Loucy (cell line): ENCODE results near the gene GP1BA.
A peak's percentile ranks its signal among the peaks of the same experiment; 100 is the strongest.

Source experiments
- H2AFZ ChIP-seq: fragments of 200-600 bp; sonication (generic); 2 replicates; pipeline ENCODE4 v1.6.0; 2016; ENCODE audit warnings: antibody characterized with exemption, mild to moderate bottlenecking, low read length, moderate library complexity
- H3F3A ChIP-seq: fragments of 200-600 bp; 2 replicates; pipeline ENCODE4 v1.6.0; 2016; ENCODE audit warnings: antibody characterized with exemption, low read depth, mild to moderate bottlenecking
- H3K27me3 ChIP-seq: fragments of 200-600 bp; sonication (generic); 2 replicates; pipeline ENCODE4 v1.6.1; 2014; ENCODE audit warnings: low read length, mild to moderate bottlenecking; ENCODE audit not compliant: insufficient read depth, poor library complexity, severe bottlenecking
- H3K36me3 ChIP-seq: fragments of 200-600 bp; sonication (generic); 2 replicates; pipeline ENCODE4 v1.6.1; 2016; ENCODE audit warnings: low read length; ENCODE audit not compliant: insufficient read depth
- H3K4me1 ChIP-seq: fragments of 200-600 bp; sonication (generic); 2 replicates; pipeline ENCODE4 v1.5.1; 2014; ENCODE audit warnings: low read length, mild to moderate bottlenecking; ENCODE audit not compliant: insufficient read depth, poor library complexity, severe bottlenecking
- H3K4me2 ChIP-seq: fragments of 200-600 bp; sonication (generic); 2 replicates; pipeline ENCODE4 v1.6.0; 2014; ENCODE audit warnings: antibody characterized with exemption, low read length, low read depth, mild to moderate bottlenecking; ENCODE audit not compliant: poor library complexity, severe bottlenecking
- H3K4me3 ChIP-seq: fragments of 200-600 bp; sonication (generic); 2 replicates; pipeline ENCODE4 v1.5.1; 2014; ENCODE audit warnings: low read length, mild to moderate bottlenecking, mixed read lengths; ENCODE audit not compliant: poor library complexity, severe bottlenecking
- H3K79me2 ChIP-seq: fragments of 200-600 bp; sonication (generic); 2 replicates; pipeline ENCODE4 v1.6.1; 2014; ENCODE audit warnings: low read length; ENCODE audit not compliant: insufficient read depth
- H3K9ac ChIP-seq: fragments of 200-600 bp; sonication (generic); 2 replicates; pipeline ENCODE4 v1.6.0; 2014; ENCODE audit warnings: mild to moderate bottlenecking, low read depth, low read length, moderate library complexity; ENCODE audit not compliant: poor library complexity, severe bottlenecking
- H3K9me2 ChIP-seq: fragments of 200-600 bp; sonication (generic); replicated peaks from 2 replicates; pipeline ENCODE4 v1.6.1; 2016; ENCODE audit warnings: low read depth, low read length, mixed read lengths
- H3K9me3 ChIP-seq: fragments of 200-600 bp; sonication (generic); 2 replicates; pipeline ENCODE4 v1.6.1; 2014; ENCODE audit warnings: mild to moderate bottlenecking, antibody characterized with exemption, low read length, low read depth; ENCODE audit not compliant: insufficient read depth
- H4K20me1 ChIP-seq: fragments of 200-600 bp; sonication (generic); 2 replicates; pipeline ENCODE4 v1.6.0; 2014; ENCODE audit warnings: antibody characterized with exemption, low read length, mild to moderate bottlenecking; ENCODE audit not compliant: insufficient read depth, poor library complexity, severe bottlenecking
- CTCF ChIP-seq: fragments of 200-600 bp; sonication (generic); conservative IDR thresholded peaks from 2 replicates; pipeline ENCODE4 v1.5.1; 2014; ENCODE audit warnings: mild to moderate bottlenecking, antibody characterized with exemption, low read length
- EZH2phosphoT487 ChIP-seq: fragments of 200-600 bp; IDR thresholded peaks from 2 replicates; pipeline ENCODE4 v1.6.1; 2018; ENCODE audit warnings: antibody characterized with exemption, mild to moderate bottlenecking, moderate library complexity, borderline replicate concordance

Gene GP1BA

GRCh38 chr17:4934173-4934979, 2.3 kb downstream of the GP1BA start:
- Histone ChIP-seq H3K9ac (peak overlapping the region; percentile 52), H3K4me1 (peaks cover 47% of the 10 kb centered on the region), H3K4me2 (peak overlapping the region; percentile 80), H3K9me3 (no peaks in the 10 kb centered on the region), H3K79me2 (peaks cover 30% of the 10 kb centered on the region), H3K4me3 (peak overlapping the region; percentile 50), H3K36me3 (no peaks in the 10 kb centered on the region), H3F3A (peaks cover 6% of the 10 kb centered on the region; the same call in 1 of the 2 replicates), H4K20me1 (peaks cover 3% of the 10 kb centered on the region), H3K9me2 (no peaks in the 10 kb centered on the region), H2AFZ (no peak overlapping the region), H3K27me3 (no peaks in the 10 kb centered on the region)
- no peak for TF ChIP-seq EZH2phosphoT487
- peak; percentile 58 for TF ChIP-seq CTCF

- peaks cover 47% of the 10 kb centered on the region for H3K4me1 ChIP-seq
- H3K4me2 ChIP-seq: no peak overlapping the region
- TF ChIP-seq CTCF: no peak
- no peak for TF ChIP-seq EZH2phosphoT487
- H3K27me3 ChIP-seq: no peaks in the 10 kb centered on the region
- no peaks in the 10 kb centered on the region for H3K9me3 ChIP-seq
- peaks cover 10% of the 10 kb centered on the region for H3F3A ChIP-seq
- no peak overlapping the region for H3K4me3 ChIP-seq
- peaks cover 34% of the 10 kb centered on the region for H3K79me2 ChIP-seq
- H4K20me1 ChIP-seq: peaks cover 5% of the 10 kb centered on the region
- H3K36me3 ChIP-seq: no peaks in the 10 kb centered on the region
- no peaks in the 10 kb centered on the region for H3K9me2 ChIP-seq
- no peak overlapping the region for H2AFZ ChIP-seq
- no peak overlapping the region for H3K9ac ChIP-seq
These were observed 3.6 kb downstream of the GP1BA start for GRCh38 chr17:4935650-4936049.

- no peaks in the 10 kb centered on the region for H3K9me2 ChIP-seq
- H3K27me3 ChIP-seq: no peaks in the 10 kb centered on the region
- peak overlapping the region; percentile 3 for H3K4me2 ChIP-seq
- peaks cover 12% of the 10 kb centered on the region for H3F3A ChIP-seq
- H3K9me3 ChIP-seq: no peaks in the 10 kb centered on the region
- H3K4me1 ChIP-seq: peaks cover 55% of the 10 kb centered on the region
- peaks cover 42% of the 10 kb centered on the region for H3K79me2 ChIP-seq
- peak overlapping the region; percentile 52 for H3K9ac ChIP-seq
- no peaks in the 10 kb centered on the region for H3K36me3 ChIP-seq
- H2AFZ ChIP-seq: no peak overlapping the region
- TF ChIP-seq CTCF (no peak), EZH2phosphoT487 (no peak)
- no peak overlapping the region for H3K4me3 ChIP-seq
- peaks cover 13% of the 10 kb centered on the region for H4K20me1 ChIP-seq
These were observed 4.4 kb downstream of the GP1BA start for GRCh38 chr17:4936436-4936835.
